ENCODE data around the gene EIF5A2.
"Not testable (repeated sequence)": the region's sequence is repeated elsewhere in the genome, so short reads cannot be mapped to it uniquely, and the experiment has no call there.

Gene EIF5A2

DNA sequence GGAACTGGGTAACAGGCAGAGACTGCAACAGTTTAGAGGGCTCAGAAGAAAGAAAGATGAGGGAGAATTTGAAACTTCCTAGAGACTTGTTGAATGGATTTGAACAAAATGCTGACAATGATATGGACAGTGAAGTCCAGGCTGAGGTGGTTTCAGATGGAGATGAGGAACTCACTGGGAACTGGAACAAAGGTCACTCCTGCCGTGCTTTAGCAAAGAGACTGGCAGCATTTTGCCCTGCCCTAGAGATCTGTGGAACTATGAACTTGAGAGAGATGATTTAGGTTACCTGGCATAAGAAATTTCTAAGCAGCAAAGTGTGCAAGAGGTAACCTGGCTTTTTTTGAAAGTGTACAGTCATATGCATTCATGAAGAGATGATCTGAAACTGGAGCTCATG is 11.7 kb downstream of the EIF5A2 start:
- no peak for DNase-seq (ENCODE audit: low spot score)

DNA sequence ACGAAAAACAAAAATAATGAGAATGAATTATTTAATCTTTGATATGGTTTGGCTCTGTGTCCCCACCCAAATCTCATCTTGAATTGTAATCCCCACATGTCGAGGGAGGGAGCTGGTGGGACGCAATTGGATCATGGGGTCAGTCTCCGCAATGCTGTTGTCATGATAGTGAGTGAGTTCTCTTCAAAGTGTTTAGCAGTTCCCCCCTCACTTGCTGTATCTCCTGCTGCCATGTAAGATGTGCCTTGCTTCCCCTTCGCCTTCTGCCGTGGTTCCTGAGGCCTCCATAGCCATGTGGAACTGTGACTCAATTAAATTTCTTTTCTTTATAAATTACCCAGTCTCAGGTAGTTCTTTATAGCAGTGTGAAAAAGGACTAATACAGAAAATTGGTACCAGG is 12.1 kb downstream of the EIF5A2 start:
- DNase-seq (ENCODE audit: low spot score): not testable (repeated sequence)

- DNase-seq (ENCODE audit: low spot score): no peak
Observed at GRCh38 chr3:170893895-170894294, 14.5 kb downstream of the EIF5A2 start.

DNA sequence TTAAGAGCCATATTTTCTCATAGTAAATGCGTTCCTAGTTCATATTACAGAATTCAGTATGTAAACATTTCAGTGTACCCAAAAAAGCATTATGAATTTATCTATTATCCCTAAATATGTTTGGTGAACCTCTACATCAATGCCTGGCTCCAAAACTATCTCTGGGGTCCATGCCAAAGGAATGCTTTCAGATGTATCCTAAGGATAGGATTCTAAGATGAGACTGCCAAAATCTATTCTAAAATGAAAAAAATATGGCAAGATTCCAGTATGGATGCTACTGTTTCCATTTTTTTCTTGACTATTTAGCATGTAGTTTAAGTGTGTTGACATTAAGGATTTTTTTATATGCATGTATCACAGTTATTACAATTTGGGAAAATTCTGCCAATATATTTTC is 18.8 kb downstream of the EIF5A2 start:
- no peak for DNase-seq (ENCODE audit: low spot score)

GRCh38 chr3:170889132-170889531 is 19.3 kb downstream of the EIF5A2 start:
- DNase-seq (ENCODE audit: low spot score): no peak

GRCh38 chr3:170884109-170884930 is 24.1 kb downstream of the EIF5A2 start:
- DNase-seq (ENCODE audit: low spot score): not testable (repeated sequence)

DNA sequence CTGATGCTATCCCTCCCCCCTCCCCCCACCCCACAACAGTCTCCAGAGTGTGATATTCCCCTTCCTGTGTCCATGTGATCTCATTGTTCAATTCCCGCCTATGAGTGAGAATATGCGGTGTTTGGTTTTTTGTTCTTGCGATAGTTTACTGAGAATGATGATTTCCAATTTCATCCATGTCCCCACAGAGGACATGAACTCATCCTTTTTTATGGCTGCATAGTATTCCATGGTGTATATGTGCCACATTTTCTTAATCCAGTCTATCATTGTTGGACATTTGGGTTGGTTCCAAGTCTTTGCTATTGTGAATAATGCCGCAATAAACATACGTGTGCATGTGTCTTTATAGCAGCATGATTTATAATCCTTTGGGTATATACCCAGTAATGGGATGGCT is 29.7 kb downstream of the EIF5A2 start:
- not testable (repeated sequence) for DNase-seq (ENCODE audit: low spot score)

- not testable (repeated sequence) for DNase-seq (ENCODE audit: low spot score)
Observed at GRCh38 chr3:170877311-170877710, 31.1 kb downstream of the EIF5A2 start.

DNA sequence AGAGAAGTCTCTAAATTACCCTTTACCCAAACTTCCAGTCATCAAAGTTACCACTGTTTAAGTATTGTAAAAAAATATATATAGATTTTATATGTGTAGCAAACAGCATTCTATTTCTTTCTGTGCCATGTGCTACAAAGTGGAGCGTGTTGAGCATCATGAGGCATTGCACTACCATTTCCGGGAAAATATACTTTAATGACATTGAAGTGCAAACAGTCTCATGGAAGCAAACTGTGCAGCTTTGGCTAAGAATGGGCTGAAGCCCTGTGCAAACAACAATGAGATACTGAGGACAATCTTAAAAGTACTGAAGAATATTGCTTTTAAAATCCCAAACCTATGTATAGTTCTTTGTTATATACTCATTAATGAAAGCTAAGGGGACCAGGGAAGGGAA is 31.9 kb downstream of the EIF5A2 start:
- DNase-seq (ENCODE audit: low spot score): no peak

- peak; percentile 96 for DNase-seq (ENCODE audit: low spot score)
Observed at GRCh38 chr3:170869645-170870593, 38.5 kb downstream of the EIF5A2 start, which contains the start of gene RPL22L1. Gene RPL22L1 (minus strand): TSS chr3:170870195. CDS start chr3:170870167, 28 bp downstream.

GRCh38 chr3:170869239-170869590 is 39.2 kb downstream of the EIF5A2 start:
- peak; percentile 15 for DNase-seq (ENCODE audit: low spot score)

DNA sequence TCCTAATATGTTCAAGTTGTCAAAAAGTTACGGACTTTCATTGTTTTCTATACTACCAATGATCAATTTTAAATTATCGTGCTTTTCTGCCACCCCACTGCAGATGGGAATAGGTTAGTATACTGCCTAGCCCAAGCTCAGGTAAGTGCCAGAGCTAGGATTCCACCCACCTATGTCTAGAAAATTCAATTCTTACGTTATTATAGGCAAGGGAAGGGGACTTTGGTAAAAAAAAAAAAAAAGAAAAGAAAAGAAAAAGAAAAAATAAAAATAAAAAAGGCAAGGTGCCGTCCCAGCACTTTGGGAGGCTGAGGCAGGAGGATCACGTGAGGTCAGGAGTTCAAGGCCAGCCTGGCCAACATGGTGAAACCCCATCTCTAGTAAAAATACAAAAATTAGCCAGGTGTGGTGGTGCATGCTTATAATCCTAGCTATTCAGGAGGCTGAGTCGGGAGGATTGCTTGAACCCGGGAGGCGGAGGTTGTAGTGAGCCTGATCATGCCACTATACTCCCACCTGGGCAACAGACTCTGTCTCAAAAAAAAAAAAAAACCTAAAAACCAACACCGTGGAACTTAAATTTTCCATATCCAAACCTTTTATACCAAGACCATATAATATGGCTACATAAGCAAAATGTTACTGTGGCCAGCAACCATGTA is 39.7 kb downstream of the EIF5A2 start:
- DNase-seq (ENCODE audit: low spot score): peak; percentile 15

- DNase-seq (ENCODE audit: low spot score): peak; percentile 35
Observed at GRCh38 chr3:170867143-170867937, 41.1 kb downstream of the EIF5A2 start.

GRCh38 chr3:170866499-170866898 is 41.9 kb downstream of the EIF5A2 start:
- no peak for DNase-seq (ENCODE audit: low spot score)

DNA sequence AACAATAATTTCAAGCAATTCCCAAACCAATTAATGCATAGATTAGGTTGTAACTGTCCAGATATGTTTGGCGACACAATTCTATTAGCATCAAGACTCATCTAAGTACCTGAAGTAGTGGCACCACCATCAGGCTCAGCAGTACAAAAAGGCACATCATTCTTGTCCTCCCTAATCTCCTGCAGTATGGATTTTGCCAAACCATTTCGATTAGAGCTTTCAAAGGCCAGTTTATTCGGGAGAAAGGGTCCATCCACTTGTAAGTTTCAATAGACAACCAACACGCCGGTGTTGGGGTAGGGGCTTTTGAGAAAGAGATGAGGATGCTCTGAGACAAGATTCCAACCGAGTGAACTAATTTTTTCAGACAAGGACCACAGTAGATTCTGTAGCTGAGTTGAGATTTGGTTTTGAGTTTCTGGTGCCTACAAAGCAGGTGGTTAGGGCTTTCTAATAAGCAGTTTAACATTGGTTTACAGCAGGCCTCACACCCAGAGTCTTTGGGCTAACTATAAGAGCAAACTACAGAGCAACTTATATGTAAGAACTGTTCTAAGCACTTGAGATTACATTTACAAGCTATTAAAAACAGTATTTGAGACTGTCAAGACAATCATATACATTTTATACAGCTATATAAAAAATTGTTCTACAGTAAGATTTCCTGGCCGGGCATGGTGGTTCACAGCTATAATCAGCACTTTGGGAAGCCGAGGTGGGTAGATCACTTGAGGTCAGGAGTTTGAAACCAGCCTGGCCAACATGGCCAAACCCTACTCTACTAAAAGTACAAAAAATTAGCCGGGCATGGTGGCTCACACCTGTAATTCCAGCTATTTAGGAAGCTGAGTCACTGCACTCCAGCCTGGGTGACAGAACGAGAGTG is 43.0 kb downstream of the EIF5A2 start:
- peak; percentile 61 for DNase-seq (ENCODE audit: low spot score)

DNA sequence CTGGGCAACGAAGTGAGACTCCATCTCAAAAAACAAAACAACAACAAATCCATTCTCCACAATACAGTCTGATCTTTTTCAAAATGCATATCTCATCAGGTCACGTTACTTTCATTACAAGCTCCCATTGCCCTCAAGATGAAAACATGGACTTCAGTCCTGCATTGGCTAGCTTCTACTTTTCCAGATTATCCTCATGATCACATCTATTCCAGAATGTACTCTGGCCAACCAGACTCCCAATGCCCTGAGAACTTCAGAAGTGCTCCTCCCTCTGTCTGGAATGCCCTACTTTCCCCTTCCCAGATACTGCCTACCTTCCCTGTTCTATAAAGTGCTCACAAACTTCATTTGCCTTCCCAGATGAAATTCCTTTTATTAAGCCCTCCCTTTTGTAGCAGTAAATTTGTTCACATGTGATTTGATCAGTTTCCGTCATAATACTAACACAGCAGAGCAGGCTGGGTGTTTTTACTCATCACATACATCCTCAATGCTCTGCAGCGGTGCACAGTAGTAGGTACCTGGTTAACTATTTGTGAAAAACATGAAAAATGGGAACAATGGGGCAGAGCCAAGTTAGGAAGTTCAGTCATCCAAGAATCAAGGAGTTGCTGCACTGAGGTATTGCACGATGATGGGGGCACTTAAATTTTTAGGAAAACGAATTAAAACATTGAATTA is 43.8 kb downstream of the EIF5A2 start:
- peak; percentile 48 for DNase-seq (ENCODE audit: low spot score)

DNA sequence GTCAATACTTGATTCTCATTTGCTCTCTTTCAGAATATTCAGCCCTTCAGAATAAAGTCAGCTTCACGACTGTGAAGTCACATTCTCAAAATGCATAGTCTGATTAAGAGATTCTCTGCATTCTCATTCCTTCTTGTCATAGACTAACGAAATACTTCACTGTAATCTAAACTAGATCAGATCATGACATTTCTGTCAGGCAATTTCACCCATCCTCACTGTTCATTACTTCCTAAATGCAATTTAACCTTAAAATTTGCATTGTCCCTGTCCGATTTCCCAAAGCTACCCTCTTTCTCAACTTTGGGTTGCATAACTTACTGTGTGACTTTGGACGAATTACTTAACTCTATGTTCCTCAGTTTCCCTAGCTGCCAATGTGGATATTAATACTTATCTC is 44.6 kb downstream of the EIF5A2 start:
- peak; percentile 17 for DNase-seq (ENCODE audit: low spot score)

DNA sequence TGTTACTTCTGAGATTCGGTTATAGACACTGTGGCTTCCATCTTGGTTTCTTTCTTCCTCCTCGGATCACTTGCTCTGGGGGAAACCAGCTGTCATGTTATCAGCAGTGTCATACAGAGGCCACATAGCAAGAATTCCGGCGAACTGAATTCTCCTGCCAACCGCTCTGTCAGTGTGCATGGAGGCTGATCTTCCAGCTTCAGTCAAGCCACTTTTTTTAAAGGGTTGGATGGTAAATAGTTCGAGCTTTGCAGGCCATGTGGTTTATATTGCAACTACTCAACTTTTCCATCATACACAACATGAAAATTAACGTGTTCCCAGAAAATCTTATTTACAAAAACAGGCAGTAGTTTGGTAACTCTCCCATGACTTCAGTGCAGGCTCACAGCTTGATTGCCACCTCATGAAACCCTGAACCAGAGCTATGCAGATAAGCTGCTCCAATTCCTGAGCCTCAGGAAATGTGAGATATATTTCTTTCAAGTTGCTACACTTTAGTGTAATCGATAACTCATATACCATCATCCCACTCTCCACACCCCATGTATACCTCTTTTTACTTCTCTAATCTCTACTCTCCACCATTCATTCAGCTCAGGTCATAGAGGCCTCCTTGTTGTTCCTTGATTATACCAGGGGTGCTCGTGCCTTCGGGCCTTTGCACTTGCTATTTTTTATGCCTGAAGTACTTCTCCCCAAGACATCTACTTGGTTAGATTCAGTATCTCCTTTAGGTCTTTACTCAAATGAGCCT is 45.6 kb downstream of the EIF5A2 start:
- no peak for DNase-seq (ENCODE audit: low spot score)

GRCh38 chr3:170858599-170858998 is 49.8 kb downstream of the EIF5A2 start:
- no peak for DNase-seq (ENCODE audit: low spot score)
